H1 (cell line): ENCODE measurements around the gene MORN5. TPM values are rescaled to one million over a fixed set of nuclear protein-coding genes. Genes with fewer than 3 reads are reported as not detected.

Experiments used
- CTCF ChIA-PET: fragments of 300-600 bp; sonication (Branson Sonifier 250); formaldehyde crosslinking; loops from one replicate; lab custom pipeline; 2021; ENCODE audit not compliant: partially characterized antibody; lab: Charles Lee
- POLR2A ChIA-PET: fragments of 300-600 bp; sonication (Branson Sonifier 250); formaldehyde crosslinking; loops from one replicate; lab custom pipeline; 2021; ENCODE audit warnings: inconsistent platforms; ENCODE audit not compliant: partially characterized antibody; lab: Charles Lee
- DNase-seq, 2 experiments: peaks; one replicate each; pipeline versions ENCODE4 v3.0.0 to v3.0.0-alpha.2; 2010 to 2022; ENCODE audit warnings: low spot score in 2 of 2, low read depth in 1 of 2, mixed read lengths in 1 of 2
- FAIRE-seq: peaks from 2 replicates; lab custom pipeline; 2011; peaks lifted over from hg19 to GRCh38; lab: Jason Lieb, UNC
- H2AFZ ChIP-seq: 2 replicates; pipeline ENCODE4 v1.8.1; 2012; ENCODE audit warnings: low read length, inconsistent platforms
- H2AK5ac ChIP-seq: 2 replicates; pipeline ENCODE4 v1.6.1; 2013; ENCODE audit warnings: low read depth, low read length
- H2BK120ac ChIP-seq: replicated peaks from 2 replicates; pipeline ENCODE3; 2013; ENCODE audit warnings: low read depth, low read length, inconsistent platforms
- H2BK12ac ChIP-seq: 2 replicates; pipeline ENCODE4 v1.6.1; 2013; ENCODE audit warnings: low read depth, low read length
- H2BK15ac ChIP-seq: 2 replicates; pipeline ENCODE4 v1.6.1; 2013; ENCODE audit warnings: low read length
- H2BK20ac ChIP-seq: 2 replicates; pipeline ENCODE4 v1.6.1; 2013; ENCODE audit warnings: low read length
- H2BK5ac ChIP-seq: 2 replicates; pipeline ENCODE4 v1.6.1; 2013; ENCODE audit warnings: low read depth, low read length
- H3K14ac ChIP-seq: 2 replicates; pipeline ENCODE4 v1.6.1; 2013; ENCODE audit warnings: inconsistent platforms; ENCODE audit not compliant: insufficient read length
- H3K18ac ChIP-seq: 2 replicates; pipeline ENCODE4 v1.6.1; 2013; ENCODE audit warnings: low read length; ENCODE audit errors: extremely low read depth
- H3K23ac ChIP-seq: 2 replicates; pipeline ENCODE4 v1.6.1; 2013; ENCODE audit warnings: inconsistent platforms; ENCODE audit not compliant: insufficient read length
- H3K23me2 ChIP-seq: 2 replicates; pipeline ENCODE4 v1.6.1; 2013; ENCODE audit warnings: low read depth, low read length
- H3K27ac ChIP-seq: 2 replicates; pipeline ENCODE4 v1.6.1; 2011; ENCODE audit warnings: low read depth, low read length, inconsistent platforms
- H3K27me3 ChIP-seq, 4 experiments: replicated peaks in 1 of 4; 1 replicate in 1 of 4; 2 replicates in 3 of 4; pipeline versions ENCODE4 v1.6.1 to v1.8.1; 2011 to 2013; ENCODE audit warnings: low read length in 3 of 4, mild to moderate bottlenecking in 3 of 4, inconsistent platforms in 2 of 4, mixed read lengths in 2 of 4, moderate library complexity in 1 of 4; ENCODE audit not compliant: control insufficient read depth in 3 of 4, insufficient read depth in 3 of 4; ENCODE audit errors: extremely low read depth in 1 of 4
- H3K36me3 ChIP-seq, 4 experiments: 2 replicates each; pipeline versions ENCODE4 v1.6.1 to v1.8.1; 2011 to 2013; ENCODE audit warnings: mild to moderate bottlenecking in 4 of 4, low read length in 3 of 4, moderate library complexity in 2 of 4, control low read depth in 1 of 4, inconsistent platforms in 1 of 4; ENCODE audit not compliant: insufficient read depth in 4 of 4, control insufficient read depth in 2 of 4
- H3K4ac ChIP-seq: replicated peaks from 2 replicates; pipeline ENCODE3; 2013; ENCODE audit warnings: low read length, low read depth, mixed read lengths, inconsistent platforms; ENCODE audit not compliant: insufficient read length
- H3K4me1 ChIP-seq, 4 experiments: replicated peaks in 1 of 4; 1 replicate in 1 of 4; 2 replicates in 3 of 4; pipeline versions ENCODE4 v1.6.1 to v1.8.1; 2011 to 2013; ENCODE audit warnings: low read length in 3 of 4, inconsistent platforms in 2 of 4, mixed read lengths in 1 of 4; ENCODE audit not compliant: insufficient read depth in 4 of 4, control insufficient read depth in 3 of 4
- H3K4me2 ChIP-seq, 2 experiments: 2 replicates each; pipeline versions ENCODE4 v1.6.1 to v1.8.1; 2011 to 2013; ENCODE audit warnings: low read depth in 2 of 2, low read length in 2 of 2, control low read depth in 1 of 2, inconsistent platforms in 1 of 2, mild to moderate bottlenecking in 1 of 2; ENCODE audit not compliant: insufficient read depth in 1 of 2
- H3K4me3 ChIP-seq, 4 experiments: fragments of 200-600, 300-600 bp in 1 of 4; sonication (generic), shearing (Covaris generic), sonication (Bioruptor Twin) in 1 of 4; 2 replicates each; pipeline versions ENCODE4 v1.5.1 to v1.8.1; 2011 to 2016; ENCODE audit warnings: low read length in 4 of 4, low read depth in 3 of 4, control low read depth in 2 of 4, inconsistent platforms in 2 of 4, mild to moderate bottlenecking in 2 of 4, mixed read lengths in 1 of 4, moderate library complexity in 1 of 4; ENCODE audit not compliant: insufficient read depth in 2 of 4; ENCODE audit errors: extremely low read depth in 1 of 4
- H3K56ac ChIP-seq: replicated peaks from 2 replicates; pipeline ENCODE3; 2013; ENCODE audit warnings: low read depth, mild to moderate bottlenecking, mixed read lengths, low read length, inconsistent platforms; ENCODE audit not compliant: insufficient read length
- H3K79me1 ChIP-seq: 2 replicates; pipeline ENCODE4 v1.6.1; 2013; ENCODE audit warnings: low read depth, low read length, control low read depth
- H3K79me2 ChIP-seq, 2 experiments: 2 replicates each; pipeline versions ENCODE4 v1.6.1 to v1.8.1; 2012 to 2013; ENCODE audit warnings: low read length in 2 of 2, mild to moderate bottlenecking in 2 of 2, inconsistent platforms in 1 of 2; ENCODE audit not compliant: insufficient read depth in 2 of 2, control insufficient read depth in 1 of 2
- H3K9ac ChIP-seq, 4 experiments: replicated peaks in 1 of 4; 1 replicate in 1 of 4; 2 replicates in 3 of 4; pipeline versions ENCODE4 v1.6.1 to v1.8.1; 2011 to 2013; ENCODE audit warnings: low read depth in 3 of 4, low read length in 3 of 4, control low read depth in 2 of 4, mild to moderate bottlenecking in 2 of 4, moderate library complexity in 2 of 4, inconsistent platforms in 1 of 4; ENCODE audit errors: extremely low read depth in 1 of 4
- H3K9me3 ChIP-seq, 2 experiments: 2 replicates each; pipeline versions ENCODE4 v1.6.1 to v1.8.1; 2012 to 2013; ENCODE audit warnings: mild to moderate bottlenecking in 2 of 2, moderate library complexity in 2 of 2, control low read depth in 1 of 2, inconsistent platforms in 1 of 2, low read depth in 1 of 2, low read length in 1 of 2, mixed read lengths in 1 of 2; ENCODE audit not compliant: insufficient read depth in 2 of 2
- H4K20me1 ChIP-seq, 2 experiments: replicated peaks in 1 of 2; 2 replicates each; pipeline versions ENCODE3 to v1.8.1; 2011 to 2013; ENCODE audit warnings: inconsistent platforms in 2 of 2, low read length in 2 of 2, mild to moderate bottlenecking in 1 of 2; ENCODE audit not compliant: insufficient read depth in 2 of 2, control insufficient read depth in 1 of 2
- H4K5ac ChIP-seq: 2 replicates; pipeline ENCODE4 v1.6.1; 2013; ENCODE audit warnings: low read length, low read depth, mixed read lengths, inconsistent platforms; ENCODE audit not compliant: insufficient read length
- H4K8ac ChIP-seq: 2 replicates; pipeline ENCODE4 v1.8.0; 2013; ENCODE audit warnings: mild to moderate bottlenecking, moderate library complexity, low read length, inconsistent platforms; ENCODE audit not compliant: insufficient read depth; ENCODE audit errors: extremely low read depth
- H4K91ac ChIP-seq: replicated peaks from 2 replicates; pipeline ENCODE3; 2013; ENCODE audit warnings: low read length, mixed read lengths, inconsistent platforms; ENCODE audit not compliant: insufficient read length
- WGBS, 2 experiments: shearing (Covaris generic) in 1 of 2; methylation state at CpG; one replicate each; pipeline versions ENCODE4 v1.1.6 to v1.1.7; 2013 to 2015; ENCODE audit warnings: low lambda C conversion rate in 2 of 2, mixed read lengths in 2 of 2, inconsistent platforms in 1 of 2, low coverage in 1 of 2, missing lambda C conversion rate in 1 of 2; ENCODE audit not compliant: insufficient replicate concordance in 2 of 2, insufficient coverage in 1 of 2, insufficient read length in 1 of 2; ENCODE audit errors: extremely low coverage in 1 of 2, missing lambda C conversion rate in 1 of 2; 5-methylcytosine and 5-hydroxymethylcytosine counted together
- polyA plus RNA-seq, 7 experiments: library from polyadenylated mRNA; depleted of rRNA in 3 of 7; stranded (reverse) in 5 of 7; unstranded in 2 of 7; fragments of >200 nt in 5 of 7; fragments of 200-250 nt in 2 of 7; gene quantifications; 1 replicate in 5 of 7; 2 replicates in 1 of 7; 4 replicates in 1 of 7; pipeline versions ENCODE4 v1.2.1 to v1.2.3, GENCODE V29; 2011 to 2013; ENCODE audit warnings: missing spikeins in 2 of 7, mixed read lengths in 2 of 7
- total RNA-seq: library from RNA; stranded (reverse); fragmentation: NEBNext Ultra II Directional; extraction: Animal tissue kit (Norgen Biotek cat#: 25700); gene quantifications from 2 replicates; pipeline ENCODE4 v1.2.1, GENCODE V29; 2021

MORN5 gene
- total and polyA plus RNA-seq, 2 of the 8 experiments (the other 6 are each of a cell fraction or from before 2014, with no cell fraction given) = not detected

DNA sequence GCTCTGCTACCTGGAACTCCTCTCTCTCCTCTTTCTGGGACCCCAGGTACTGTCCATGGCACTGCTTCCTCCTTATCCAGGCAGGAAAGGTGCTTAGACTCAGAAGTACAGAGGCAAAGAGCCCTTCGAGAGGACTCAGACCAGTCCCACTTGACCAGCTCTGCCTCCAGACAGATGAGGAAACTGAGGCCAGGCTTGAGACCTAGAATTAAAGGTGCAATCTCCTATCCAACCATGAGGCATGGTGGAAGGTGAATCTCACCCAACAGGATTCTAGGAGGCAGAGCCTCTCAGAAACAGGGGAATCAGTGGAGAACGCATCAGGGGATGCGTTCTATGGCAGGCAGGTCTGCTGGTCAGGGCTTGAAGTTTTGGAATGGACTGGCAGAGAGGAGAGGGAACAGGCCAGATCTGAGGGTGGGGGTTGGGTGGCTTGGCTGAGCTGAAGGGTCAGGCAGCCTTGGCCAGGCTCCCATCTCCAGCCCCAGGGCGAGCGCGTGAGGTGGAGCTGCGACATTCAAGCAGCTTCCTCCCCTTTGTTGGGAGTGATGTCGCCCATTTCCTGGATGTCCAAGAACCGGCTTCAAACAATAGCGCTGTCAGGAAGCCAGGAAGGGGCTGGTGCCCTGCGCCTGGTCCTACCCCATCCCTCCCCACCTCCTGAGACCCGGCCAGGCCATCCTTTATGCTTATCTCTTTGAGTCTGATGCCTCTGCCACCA, 26.3 kb upstream of the MORN5 start:
- no peaks in the 10 kb centered on the region for H3K79me1 ChIP-seq
- H2AFZ ChIP-seq = no peak overlapping the region
- 0 out of 2 replicates have a peak, but pooled peaks cover 2% of the 10 kb centered on the region for H3K23me2 ChIP-seq
- peak in 1 of 2 experiments; percentile 42 for DNase-seq
- peaks cover 0 to 5% (median 3%) of the 10 kb centered on the region in 4 experiments; a peak in 4 of 7 replicates for H3K27me3 ChIP-seq
- H4K20me1 ChIP-seq = peaks cover 0 to 1% of the 10 kb centered on the region in 2 experiments
- H3K23ac ChIP-seq = no peak overlapping the region
- WGBS, 2 experiments = 84% methylated on average over 12 of the region's 12 CpGs; no CpG with 5 or more reads in 1 of the 2 experiments
- H4K8ac ChIP-seq = no peak overlapping the region
- no peak overlapping the region for H4K5ac ChIP-seq
- H3K4me2 ChIP-seq = no peak overlapping the region
- H2AK5ac ChIP-seq = peak overlapping the region; percentile 70; the same call in 1 of the 2 replicates
- peak overlapping the region; percentile 39 for H4K91ac ChIP-seq
- peak overlapping the region; percentile 90; the same call in 1 of the 2 replicates for H2BK20ac ChIP-seq
- H3K56ac ChIP-seq = no peak overlapping the region
- peak overlapping the region; percentile 77; the same call in 1 of the 2 replicates for H2BK5ac ChIP-seq
- no peak overlapping the region for H3K4me3 ChIP-seq
- CTCF ChIA-PET = interaction anchor here (0.6 to 9.9 kb wide), 15 partner anchors 10 to 1217 kb away, joined by 3 to 152 read pairs (median 4); partner anchors contain the start of genes MORN5 and NDUFA8
- H3K4me1 ChIP-seq = peaks cover 14 to 21% (median 17%) of the 10 kb centered on the region in 4 experiments
- H3K79me2 ChIP-seq = no peaks in the 10 kb centered on the region
- no peak overlapping the region for H3K27ac ChIP-seq
- no peaks in the 10 kb centered on the region for H3K9me3 ChIP-seq
- H3K18ac ChIP-seq = peak overlapping the region; percentile 36; the same call in 1 of the 2 replicates
- no peak overlapping the region for H3K9ac ChIP-seq
- no peak overlapping the region for H3K14ac ChIP-seq
- H2BK120ac ChIP-seq = no peak overlapping the region
- no peak for FAIRE-seq
- H2BK12ac ChIP-seq = peak overlapping the region; percentile 82; the same call in 1 of the 2 replicates
- peak overlapping the region; percentile 6; the same call in 1 of the 2 replicates for H2BK15ac ChIP-seq
- no peaks in the 10 kb centered on the region for H3K36me3 ChIP-seq
- no peak overlapping the region for H3K4ac ChIP-seq
- POLR2A ChIA-PET = no interaction called here
